HG02610 (cell line): ENCODE results near the gene TLR1.
"Not testable (repeated sequence)": the region's sequence is repeated elsewhere in the genome, so short reads cannot be mapped to it uniquely, and the experiment has no call there.

Experiments used
- ATAC-seq: cut with Tn5 transposase; IDR thresholded peaks from one replicate; pipeline ENCODE4 v1.9.1; 2021; ENCODE audit warnings: mild to moderate bottlenecking, moderate library complexity; ENCODE audit not compliant: unreplicated experiment

Gene TLR1

DNA sequence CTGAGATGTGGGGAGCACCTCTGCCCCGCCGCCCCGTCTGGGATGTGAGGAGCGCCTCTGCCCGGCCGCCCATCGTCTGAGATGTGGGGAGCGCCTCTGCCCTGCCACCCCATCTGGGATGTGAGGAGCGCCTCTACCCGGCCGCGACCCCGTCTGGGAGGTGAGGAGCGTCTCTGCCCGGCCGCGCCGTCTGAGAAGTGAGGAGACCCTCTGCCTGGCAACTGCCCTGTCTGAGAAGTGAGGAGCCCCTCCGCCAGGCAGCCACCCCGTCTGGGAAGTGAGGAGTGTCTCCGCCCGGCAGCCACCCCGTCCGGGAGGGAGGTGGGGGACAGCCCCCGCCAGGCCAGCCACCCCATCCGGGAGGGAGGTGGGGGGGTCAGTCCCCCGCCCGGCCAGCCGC lies 2.9 kb upstream of the TLR1 start:
- not testable (repeated sequence) for ATAC-seq

DNA sequence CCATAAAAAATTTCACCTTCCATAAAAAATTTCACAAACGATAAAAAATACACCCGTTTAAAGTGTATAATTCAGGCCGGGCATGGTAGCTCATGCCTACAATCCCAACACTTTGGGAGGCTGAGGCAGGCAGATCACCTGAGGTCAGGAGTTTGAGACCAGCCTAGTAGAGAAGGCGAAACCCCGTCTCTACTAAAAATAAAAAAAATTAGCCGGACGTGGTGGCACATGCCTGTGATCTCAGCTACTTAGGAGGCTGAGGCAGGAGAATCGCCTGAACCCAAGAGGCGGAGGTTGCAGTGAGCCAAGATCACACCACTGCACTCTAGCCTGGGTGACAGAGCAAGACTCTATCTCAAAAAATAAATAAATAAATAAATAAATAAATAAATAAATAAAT lies 1.7 kb upstream of the TLR1 start:
- ATAC-seq, result not testable (repeated sequence)

DNA sequence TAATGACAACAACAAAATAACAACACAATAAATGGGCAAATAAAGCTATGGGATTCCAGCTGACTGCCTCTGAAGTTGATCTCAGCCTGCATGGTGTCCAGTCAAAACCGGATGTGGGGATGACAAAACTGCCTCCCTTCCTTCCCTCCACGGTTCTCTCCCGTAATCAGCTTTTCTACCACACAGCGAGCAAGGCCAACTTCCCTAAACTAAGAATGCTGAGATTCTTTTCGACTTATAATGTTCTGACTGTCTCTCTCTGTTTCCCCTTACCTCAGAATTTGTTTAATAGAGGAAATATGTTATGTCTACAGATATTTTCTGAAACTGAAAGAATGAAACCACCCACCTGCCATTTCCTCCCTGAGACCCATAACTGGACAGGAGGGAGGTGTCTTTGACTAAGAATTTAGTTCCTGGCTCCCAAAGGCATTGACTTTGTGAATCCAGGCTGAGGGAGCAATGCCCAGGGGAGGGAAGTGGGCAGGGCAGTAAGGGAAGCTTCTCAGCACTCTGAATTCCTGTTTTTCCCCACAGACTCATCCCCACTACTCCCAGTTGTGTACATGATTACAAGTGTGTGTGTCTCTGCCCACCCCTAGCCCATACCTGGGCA lies 1.0 kb upstream of the TLR1 start:
- peak; percentile 85 for ATAC-seq

DNA sequence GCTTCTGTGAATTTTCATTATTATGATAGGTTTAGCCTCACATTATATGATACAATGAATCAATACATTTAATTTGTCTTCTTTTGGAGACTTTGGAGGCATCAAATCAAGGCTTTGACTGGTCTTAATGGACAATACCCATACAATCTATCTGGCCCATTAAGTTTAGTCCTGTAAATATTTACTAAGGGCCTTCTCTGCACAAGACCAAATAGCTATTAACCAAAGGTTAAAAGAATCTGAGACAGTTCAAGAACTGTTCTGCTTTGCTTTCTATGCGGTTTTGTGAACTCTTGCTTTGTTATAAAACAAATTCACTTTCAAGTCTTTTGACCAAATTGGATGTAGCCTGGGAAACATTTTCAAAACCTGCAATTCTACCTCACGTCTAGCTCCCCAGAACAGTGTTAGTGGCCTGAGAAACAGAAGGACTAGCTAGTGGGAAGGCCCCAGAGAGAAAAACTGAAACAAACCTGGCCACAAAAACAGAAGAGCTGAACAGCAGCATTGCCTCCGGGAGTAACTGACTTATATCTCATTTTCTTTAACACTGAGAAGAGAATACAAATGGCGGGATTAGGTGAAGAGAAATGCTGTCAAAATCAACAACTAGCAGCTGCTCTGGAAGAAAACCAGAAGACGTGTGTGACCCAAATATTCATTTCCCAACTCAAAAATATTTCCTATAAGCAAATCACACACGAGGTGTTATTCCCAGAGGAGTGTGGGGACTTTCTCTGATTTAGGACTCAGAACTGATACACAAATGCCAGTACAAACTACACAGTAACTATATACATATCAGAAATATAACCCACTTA lies 548 bp downstream of the TLR1 start:
- ATAC-seq, result peak; percentile 56

DNA sequence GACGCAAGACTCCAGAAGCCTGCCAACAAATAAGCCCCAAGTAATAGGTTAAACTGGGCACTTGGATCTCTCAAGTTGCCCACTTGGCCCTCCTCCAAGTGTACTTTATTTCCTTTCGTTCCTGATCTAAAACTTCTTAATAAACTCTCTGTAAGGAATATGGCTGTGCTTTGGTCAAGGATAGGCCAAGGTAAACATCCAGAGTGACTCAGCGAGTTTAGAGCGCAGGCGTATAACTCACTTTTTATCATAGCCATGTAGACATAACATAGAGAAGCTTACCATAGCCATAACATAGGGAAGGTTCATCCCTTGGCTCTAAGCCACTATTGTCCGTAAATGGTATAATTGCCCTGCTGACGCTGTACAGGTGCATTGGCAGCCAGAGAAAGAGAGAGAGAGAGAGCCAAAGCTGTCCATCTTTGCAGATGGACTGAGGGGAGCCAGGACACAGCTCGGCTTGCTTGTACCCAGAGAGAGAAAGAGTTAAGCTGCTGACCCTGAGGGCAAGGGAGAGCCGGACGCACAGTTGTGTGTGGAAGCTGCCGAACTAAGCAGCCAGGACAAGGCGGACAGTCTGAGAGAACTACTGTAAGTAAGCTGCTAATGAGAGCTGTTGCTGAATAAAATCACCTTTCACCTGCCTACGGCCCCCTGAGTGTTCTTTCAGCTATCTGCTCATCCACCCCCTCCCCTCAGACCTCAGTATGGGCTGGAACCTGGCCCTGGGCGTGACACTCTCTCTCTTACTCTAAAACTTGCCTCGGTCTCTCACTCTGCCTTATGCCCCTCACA lies 1.8 kb downstream of the TLR1 start:
- no peak for ATAC-seq

DNA sequence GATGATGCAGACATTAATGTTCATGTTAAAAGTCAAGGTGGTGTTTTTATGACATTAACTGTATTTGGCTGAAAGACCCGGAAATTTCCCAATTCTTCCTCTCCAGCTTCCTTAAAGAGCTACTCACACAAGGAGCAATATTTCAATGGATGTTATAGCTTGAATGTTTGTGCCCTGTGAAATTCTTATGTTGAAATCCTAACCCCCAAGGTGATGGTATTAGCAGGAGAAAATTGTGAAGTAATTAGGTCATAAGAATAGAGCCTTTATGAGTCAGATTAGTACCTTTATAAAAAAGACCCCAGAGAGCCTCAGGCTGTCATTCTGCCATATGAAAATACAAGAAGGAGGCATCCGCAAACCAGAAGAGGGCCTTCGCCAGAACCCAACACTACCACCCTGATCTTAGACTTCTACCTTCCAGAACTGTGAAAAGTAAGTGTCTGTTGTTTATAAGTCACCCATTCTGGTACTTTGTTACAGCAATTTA lies 3.6 kb downstream of the TLR1 start:
- ATAC-seq, result no peak

DNA sequence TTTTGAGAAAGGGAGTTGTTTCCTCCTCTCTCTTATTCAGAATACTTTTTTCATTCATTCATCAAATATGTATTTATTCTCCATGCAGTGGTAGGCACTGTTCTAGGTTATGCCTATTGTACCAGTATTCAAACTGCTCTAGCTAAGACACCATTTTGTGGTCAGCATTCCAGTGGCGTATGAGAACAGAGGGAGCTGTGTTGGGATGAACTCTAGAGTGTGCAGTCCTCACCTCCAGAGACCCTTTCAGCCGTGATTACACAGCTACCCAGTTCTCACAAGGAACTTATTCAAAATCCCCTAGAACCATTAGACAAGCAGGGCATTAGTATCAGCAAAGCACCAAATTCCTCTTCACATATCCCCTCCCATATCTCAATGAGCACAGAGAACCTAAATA lies 4.2 kb downstream of the TLR1 start:
- ATAC-seq, result no peak

DNA sequence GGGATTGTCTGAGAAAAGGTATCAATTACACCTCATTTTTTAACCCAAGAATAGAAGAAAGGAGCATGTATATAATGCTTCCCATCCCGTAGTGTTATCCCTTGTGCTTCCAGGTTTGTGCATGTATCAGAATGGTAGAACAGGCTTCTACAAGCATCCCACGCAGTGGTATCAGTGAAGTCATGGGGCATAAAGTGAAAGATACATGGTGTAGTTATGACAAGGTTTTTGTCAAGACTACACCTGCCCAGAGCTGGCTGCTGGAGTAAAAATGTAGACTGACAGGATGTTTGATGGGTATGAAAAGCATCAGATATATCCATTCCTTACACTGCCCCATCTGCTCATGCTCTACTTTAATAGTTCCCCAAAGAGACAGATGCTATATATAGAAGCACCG lies 9.5 kb downstream of the TLR1 start:
- ATAC-seq, result no peak

DNA sequence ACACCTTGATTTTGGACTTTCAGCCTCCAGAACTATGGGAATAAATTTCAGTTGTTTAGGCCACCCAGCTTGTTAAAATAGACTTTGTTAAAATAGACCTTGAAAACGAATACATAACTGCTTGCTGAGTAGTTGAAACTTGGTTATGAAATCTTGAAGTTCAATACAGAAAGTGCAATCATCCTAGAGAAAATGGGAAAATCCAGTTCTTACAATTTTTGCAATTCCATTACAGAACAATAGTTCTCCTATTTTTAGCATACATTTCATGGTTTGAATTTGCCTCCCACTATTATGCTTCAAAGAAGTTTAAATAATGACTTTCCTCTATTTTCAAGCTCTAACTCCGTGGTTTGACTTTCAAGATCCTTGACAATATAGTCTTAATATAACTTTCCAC lies 10.5 kb downstream of the TLR1 start:
- no peak for ATAC-seq

DNA sequence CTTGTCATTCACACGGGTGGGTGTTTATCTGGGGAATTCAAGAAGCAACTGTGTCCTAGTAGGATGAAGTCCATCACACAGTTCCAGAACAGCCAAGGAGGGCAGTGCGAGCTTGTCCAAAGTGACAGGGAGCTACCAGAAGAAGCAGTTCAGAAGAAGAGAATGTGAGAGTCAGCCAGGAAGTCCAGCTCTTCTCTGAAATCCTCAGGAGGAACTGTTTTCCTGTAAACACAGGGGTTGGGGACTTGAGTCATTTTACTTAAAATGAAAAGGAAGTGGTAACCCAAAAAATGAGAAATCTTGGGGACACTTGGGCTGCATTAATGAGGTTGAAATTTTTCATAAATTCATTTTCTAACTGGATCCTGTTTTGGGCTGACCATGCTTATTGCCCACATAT lies 13.6 kb downstream of the TLR1 start:
- no peak for ATAC-seq

DNA sequence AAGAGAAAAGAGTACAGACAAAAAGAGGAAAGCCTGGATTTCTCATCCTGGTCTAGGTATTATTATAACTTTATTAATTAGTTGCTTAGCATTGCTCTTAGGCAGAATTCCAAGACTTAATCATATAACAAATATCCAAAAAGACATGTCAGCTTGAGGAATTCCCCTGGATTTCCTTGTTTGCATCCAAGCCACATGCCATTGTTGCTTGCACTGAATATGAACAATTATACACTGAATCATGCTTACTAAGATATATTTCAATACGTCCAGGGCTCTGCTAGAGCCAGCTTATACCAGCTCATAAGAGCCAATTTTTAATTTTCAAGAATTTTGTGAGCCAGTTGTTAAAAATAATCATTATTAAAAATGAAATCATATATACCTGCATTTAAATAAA lies 16.3 kb downstream of the TLR1 start:
- ATAC-seq, result no peak

DNA sequence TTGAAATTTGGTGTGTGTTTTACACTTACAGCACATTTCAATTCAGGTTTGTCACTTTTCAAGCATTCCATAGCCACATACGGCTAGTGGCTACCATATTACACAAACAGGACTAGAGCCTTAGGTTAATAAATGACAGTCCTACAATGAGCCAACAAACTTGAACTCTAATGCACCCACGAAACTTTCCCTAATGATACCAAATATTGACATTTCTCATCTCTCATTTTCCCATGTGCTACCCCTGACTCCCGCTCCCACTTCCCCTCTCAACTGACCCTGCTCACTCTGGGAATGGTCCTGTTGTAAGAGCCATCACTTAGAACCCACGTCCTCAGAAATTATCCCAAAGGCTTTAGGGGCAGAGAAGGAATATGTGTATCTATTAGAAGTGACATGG lies 16.9 kb downstream of the TLR1 start:
- ATAC-seq, result no peak

DNA sequence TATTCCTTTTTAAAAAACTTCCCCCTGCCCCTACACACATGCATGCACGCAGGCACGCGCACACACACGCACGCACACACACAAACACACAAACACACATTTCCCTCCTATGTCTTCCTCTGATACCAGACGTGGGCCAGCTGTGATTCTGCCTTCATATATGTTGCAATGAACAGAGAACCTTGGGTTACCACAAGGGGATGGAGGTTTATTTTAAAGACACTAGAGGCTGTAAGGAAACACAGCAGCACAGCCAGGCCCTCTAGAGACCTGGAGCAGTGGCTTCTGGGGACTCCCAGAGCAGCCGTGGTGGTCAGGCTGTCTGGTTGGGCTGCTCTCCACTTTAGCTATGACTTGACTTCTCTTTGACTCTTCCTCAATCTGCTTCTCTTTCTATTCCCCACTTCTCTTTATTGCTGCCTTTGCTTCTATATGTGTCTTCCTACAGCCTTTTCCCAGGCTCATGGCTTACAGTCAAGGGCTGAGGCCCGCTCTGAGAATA lies 18.6 kb downstream of the TLR1 start:
- ATAC-seq, result peak; percentile 77

DNA sequence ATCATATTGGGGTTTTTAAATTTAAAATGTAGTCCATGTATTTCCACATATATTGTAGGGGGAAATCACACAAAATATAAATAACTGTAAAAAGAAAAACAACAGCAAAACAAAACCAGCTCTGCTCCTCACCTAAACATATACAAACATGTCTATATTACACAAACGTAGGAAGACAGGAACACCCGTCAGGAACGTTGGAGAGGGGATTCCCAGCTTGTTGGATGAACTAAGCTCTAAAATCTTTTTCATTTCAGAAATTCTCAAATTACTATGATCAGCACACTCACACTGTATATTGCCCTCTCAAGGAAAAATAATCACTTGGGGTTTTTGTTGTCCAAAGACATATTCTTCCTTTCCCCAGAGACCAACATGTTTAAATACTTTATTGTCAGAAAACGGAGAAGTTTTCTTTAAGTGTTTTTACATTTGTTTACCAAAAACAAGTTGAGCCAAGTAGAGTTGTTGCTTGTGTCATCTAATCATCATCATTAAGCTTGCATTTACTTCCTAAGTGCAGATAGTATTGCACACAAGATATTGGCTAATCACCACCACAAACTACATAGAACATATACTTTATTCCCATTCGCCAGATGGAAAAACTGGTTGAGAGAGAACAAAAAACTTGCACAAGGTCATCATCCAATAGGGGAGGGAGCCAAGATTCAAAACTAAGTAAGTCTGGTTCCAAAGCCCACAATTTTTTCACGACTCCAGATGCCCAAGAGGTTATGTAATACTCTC lies 19.4 kb downstream of the TLR1 start:
- no peak for ATAC-seq

DNA sequence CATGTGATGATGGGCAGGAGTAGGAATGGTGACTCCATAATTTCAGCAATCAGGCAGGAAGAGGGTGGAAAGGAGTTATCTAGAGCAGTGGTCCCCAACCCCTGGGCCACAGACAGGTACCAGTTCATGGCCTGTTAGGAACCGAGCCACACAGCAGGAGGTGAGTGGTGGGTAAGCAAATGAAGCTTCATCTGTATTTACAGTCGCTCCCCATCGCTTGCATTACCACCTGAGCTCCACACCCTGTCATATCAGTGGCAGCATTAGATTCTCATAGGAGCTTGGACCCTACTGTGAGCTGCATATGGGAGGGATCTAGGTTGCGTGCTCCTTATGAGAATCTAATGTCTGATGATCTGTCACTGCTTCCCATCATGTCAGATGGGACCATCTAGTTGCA lies 20.4 kb downstream of the TLR1 start:
- ATAC-seq, result no peak

DNA sequence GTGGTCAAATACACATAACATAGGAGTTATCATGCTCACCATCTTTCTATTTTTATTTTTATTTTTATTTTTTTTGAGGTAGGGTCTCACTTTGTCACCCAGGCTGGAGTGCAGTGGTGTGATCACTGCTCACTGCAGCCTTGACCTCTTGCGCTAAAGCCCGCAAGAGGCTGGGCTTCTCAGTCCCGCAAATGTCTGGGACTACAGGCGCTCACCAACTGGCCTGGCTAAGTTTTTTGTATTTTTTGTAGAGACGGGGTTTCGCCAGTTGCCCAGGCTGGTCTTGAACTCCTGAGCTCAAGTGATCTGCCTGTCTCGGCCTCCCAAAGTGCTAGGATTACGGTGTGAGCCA lies 21.5 kb downstream of the TLR1 start:
- no peak for ATAC-seq

DNA sequence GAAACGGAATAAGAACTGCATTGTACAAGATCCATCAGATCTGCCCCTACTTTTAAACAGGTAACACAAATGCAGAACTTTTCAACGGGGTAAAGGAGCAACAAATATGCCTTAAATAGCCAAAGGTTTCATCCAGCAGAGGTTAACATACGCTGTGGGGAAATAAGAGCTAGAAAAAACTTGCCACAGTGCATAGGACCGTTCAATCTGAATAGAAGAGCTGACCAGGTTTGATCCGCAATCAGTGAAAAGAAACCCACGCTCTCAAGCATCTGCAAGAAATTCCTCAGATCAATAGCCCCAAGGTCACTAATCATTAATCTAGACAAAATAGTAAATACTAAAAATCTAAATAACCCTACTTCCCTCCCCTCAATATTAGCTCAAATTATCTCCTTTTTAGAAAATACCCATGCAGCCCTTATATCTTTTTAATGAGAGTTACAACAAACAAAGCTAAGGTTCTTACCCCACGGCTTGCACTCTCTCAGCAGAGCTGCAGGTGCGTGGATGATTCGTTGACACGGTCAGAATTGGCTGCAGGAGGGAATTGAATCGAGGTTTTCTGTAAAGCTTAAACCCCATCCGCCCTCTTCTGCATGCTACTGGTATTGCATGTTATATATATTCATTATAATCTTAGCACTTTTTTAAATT lies 22.0 kb downstream of the TLR1 start, which contains the start of gene TLR10:
TLR10 (minus strand) TSS at position 539 of the 657 bp plus-strand sequence. CDS start 7,400 bp downstream, outside the sequence.
- peak; percentile 52 for ATAC-seq

DNA sequence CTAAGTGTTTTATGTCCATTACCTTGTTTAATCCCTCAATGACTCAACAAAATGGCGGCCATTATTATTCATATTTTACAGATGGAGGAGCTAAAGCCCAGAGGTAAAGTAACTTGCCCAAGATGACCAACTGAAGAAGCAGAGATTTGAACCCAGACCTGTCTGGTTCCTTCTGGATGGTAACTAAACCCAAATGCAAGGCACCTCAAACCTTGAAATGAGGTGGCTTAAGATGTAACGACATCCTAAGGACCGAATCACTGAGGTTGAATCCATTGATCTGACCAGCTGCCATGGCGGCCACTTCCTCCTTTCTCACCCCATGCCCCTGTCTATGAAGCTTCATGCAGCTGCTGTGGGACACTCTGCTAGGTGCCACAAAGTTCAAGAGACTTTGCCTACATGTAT lies 22.7 kb downstream of the TLR1 start:
- no peak for ATAC-seq

DNA sequence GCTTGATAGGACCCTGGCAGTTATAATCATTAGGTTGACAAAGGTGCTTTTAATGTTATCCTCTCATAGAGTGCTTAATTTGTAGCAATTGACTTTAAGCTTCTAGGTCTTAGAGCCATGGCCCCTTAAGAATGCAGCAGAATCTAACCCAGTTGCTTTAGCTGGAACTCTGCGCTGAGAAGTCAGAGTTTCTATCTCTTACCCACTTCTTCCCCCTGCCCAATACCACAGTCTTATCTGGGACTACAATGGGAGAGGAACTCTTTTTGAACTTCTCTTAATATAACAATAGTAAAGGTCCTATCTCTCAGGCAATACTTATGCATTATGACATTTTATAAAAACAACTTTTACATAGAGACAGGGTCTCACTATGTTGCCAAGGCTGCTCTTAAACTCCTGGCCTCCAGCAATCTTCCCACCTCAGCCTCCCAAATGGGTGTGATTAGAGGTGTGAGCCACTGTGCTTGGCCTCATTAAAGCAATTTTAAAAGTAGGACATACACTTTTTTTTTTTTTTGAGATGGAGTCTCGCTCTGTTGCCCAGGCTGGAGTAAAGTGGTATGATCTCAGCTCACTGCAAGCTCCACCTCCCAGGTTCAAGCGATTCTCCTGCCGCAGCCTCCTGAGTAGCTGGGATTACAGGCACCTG lies 23.6 kb downstream of the TLR1 start:
- ATAC-seq, result no peak

DNA sequence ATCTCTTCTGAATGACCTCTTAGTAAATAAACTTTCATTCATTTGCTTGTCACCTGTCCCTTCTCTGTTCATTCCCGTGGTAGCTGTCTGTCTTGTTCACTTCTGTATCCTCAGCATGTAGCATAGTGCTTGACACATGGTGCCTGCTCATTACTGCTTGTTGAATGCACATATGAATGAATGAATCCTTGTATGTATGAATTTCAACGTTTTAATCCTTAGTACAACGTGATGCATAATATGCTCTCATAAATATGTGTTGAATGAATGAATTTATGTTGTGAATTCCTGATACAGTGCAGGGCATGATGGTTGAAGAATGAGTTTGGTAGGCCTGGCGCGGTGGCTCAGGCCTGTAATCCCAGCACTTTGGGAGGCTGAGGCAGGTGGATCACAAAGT lies 24.8 kb downstream of the TLR1 start:
- ATAC-seq, result no peak
